ENCODE measurements around the gene GBGT1.

- TF ChIP-seq CTCF (IDR thresholded peaks at IDR 0.05; ENCODE audit: low read depth, low read length) (no peak), EZH2phosphoT487 (IDR thresholded peaks at IDR 0.05; ENCODE audit: low read depth) (no peak)
Observed at GRCh38 chr9:133161547-133161950, 2.2 kb downstream of the GBGT1 start.
